HG03060 (cell line): ENCODE data around the gene ZBTB49.
"Not testable (repeated sequence)": the region's sequence is repeated elsewhere in the genome, so short reads cannot be mapped to it uniquely, and the experiment has no call there.

Experiments
- ATAC-seq: cut with Tn5 transposase; IDR thresholded peaks from one replicate; pipeline ENCODE4 v1.9.1; 2021; ENCODE audit warnings: low read depth, moderate number of reproducible peaks; ENCODE audit not compliant: unreplicated experiment

The ZBTB49 gene, protein sequence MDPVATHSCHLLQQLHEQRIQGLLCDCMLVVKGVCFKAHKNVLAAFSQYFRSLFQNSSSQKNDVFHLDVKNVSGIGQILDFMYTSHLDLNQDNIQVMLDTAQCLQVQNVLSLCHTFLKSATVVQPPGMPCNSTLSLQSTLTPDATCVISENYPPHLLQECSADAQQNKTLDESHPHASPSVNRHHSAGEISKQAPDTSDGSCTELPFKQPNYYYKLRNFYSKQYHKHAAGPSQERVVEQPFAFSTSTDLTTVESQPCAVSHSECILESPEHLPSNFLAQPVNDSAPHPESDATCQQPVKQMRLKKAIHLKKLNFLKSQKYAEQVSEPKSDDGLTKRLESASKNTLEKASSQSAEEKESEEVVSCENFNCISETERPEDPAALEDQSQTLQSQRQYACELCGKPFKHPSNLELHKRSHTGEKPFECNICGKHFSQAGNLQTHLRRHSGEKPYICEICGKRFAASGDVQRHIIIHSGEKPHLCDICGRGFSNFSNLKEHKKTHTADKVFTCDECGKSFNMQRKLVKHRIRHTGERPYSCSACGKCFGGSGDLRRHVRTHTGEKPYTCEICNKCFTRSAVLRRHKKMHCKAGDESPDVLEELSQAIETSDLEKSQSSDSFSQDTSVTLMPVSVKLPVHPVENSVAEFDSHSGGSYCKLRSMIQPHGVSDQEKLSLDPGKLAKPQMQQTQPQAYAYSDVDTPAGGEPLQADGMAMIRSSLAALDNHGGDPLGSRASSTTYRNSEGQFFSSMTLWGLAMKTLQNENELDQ

DNA sequence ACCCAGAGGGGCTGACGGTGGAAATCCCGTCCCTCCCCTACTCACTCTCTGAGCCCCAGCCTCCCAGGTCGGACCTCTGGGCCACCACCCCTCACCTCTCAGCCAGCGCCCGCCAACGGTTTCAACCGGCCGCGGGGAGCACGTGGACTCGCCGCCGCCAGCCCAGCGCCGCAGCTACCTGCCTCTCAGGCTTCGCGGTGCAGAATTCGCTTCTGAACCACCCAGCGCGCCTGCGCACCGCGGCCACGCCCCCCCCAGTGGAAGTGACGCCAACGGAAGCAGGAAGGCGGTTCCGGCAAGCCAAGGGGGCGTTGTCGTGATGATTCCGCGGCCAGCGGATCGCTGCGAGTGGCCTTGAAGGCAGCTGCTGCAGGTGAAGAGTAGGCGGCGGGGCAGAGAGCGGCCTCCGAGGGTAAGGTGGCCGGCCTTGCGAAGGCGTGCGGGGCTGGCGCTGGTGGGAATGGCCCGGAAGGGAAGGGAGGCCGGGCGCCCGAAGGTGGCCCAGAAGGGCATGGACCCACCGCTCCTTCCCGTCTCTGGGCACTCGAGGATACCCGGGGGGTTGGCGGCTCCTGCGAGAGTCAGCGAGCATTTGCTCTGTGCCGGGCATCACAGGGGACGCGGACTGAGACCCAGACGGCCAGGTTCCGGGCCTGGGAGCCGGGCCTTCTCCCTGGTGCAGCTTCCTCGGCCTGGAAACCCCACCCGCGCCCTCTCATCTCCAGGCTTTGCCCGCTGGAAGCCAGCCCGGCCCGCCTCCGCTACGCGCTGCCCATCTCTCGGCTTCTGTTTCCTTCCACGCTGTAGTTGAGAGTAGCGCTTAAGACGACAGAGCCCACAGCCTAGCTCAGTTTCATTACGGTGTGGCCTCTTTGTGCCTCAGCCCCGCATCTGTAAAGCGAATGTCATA is at the start of gene ZBTB49, which contains the start of gene LYAR:
Gene ZBTB49, plus strand, starts transcription at position 311 of the 910 bp plus-strand sequence. CDS start 9,695 bp downstream, outside the sequence.
Gene LYAR, minus strand, starts transcription at position 214 of the 910 bp plus-strand sequence. CDS start 6,412 bp downstream, outside the sequence.
- no peak for ATAC-seq

DNA sequence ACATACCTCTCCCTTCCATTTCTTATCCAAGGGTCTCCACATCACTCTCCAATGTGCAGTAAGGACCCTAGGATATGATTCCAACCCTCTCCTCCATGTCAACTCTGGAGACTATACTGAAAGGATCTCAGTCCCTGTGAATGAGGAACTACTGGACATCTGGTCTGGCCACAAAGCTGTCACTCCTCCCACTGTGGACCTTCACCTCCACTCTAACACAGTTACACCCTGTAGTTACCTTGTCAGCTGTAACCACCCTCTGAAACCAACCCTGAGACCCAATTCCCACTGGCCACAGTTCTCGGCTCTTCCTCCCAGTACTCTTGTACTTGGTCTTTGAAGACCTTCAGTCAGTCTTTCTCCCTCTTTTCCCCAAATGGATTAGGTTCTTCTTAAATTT is 44.9 kb upstream of the ZBTB49 start:
- no peak for ATAC-seq

DNA sequence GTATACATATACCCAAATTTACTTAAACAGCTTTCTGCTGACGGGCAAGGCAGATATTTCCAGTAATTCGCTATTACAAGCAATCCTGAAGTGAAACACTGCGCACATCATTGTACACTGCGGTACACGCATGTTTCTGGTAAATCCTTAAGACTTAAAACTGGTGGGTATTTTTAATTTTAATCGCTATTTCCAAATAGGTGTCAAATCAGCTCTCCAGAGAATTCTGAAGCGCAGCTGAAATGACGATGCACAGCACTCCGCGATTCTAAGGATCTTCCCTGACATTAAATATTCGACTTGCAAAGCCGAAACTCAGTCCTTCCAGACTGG is 42.4 kb upstream of the ZBTB49 start:
- peak; percentile 28 for ATAC-seq

DNA sequence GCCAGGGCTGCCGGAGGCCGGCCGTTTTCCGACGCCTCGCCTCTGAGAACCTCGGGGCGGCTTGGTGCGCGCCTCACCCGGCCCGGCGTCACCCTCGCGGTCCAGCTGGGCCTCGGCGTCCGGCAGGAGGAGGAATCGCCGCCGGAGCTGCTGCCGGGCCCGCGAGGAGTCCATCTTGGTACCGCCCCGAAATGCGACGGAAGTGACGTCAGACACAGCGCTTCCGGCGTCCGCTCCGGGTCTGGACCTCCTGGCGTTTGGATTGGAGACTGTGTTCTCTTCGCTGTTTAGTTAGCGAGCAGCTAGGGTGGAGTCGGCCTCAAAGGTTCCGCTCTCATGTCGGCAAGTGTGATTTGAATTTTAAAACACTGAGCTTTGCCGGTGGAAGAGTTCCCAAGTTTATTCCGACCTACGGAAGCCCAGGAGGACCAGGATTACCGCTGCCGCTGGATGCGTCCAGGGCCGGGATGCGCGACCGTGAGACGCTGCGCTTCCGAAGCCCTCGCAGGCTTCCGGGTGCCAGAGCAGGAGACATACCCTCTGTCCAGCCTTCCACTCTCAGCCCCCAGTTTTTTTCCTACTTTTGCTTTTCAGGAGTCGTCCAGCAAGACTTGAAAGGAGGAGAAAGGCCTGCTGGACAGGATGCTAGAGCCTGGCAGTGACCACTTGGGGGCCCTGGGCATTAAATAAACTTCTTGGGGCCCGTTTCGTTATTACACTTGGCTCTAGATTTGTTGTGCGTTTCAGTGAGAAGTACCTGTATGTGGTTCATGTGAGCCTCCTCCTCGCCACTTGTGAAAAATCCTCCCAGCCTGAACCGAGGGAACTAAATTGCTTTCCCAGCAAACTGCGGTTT is 41.8 kb upstream of the ZBTB49 start, which contains the start of gene TMEM128:
Gene TMEM128, minus strand, starts transcription at position 195 of the 856 bp plus-strand sequence. Its CDS starts 21 bp downstream, at position 174.
- ATAC-seq, result peak; percentile 89

DNA sequence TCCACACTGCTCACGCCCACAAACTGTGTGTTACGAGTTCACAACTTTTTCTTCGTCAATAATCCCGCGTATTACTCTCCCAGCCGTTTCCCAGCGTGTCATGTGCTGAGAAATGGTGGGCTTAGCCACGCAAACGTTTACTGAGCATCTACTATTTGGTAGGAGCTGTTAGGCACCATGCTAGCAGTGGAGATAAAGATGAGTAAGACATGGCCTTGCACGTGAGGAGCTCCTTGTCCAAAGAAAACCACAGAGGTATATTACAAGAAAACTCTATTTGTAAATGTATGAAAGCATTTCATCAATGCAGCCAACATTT is 41.2 kb upstream of the ZBTB49 start:
- ATAC-seq, result no peak

DNA sequence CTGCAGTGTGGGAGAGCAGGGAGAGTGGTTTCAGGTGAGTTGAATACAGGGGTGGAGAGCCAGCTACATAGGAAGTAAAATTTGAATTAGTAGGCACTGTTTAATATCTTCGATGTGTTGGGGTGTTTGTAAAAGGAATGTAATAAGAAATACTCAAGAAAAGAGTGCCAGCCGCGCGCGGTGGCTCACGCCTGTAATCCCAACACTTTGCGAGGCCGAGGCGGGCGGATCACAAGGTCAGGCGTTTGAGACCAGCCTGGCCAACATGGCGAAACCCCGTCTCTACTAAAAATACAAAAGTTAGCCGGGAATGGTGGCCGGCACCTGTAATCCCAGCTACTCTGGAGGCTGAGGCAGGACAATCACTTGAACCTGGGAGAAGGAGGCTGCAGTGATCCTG is 40.7 kb upstream of the ZBTB49 start:
- not testable (repeated sequence) for ATAC-seq

DNA sequence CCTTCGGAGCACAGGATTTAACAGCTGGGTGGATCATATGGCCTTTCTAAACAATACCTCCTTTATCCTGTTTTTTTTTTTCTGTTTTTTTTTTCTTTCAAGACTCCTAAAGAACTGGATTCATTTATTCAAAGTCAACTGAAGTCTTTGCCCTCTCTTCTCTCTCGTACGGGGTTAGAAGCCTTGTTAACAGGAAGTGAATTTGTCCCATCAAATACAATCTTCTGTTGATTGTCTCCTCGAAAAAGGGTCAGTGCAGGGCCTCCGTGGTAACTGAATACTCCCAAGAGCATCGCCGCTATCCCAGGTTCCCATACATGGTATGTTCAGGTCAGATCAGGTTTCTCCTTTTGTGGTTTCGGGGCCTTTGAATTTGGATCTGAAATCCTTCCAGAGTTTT is 40.2 kb upstream of the ZBTB49 start:
- ATAC-seq, result no peak

DNA sequence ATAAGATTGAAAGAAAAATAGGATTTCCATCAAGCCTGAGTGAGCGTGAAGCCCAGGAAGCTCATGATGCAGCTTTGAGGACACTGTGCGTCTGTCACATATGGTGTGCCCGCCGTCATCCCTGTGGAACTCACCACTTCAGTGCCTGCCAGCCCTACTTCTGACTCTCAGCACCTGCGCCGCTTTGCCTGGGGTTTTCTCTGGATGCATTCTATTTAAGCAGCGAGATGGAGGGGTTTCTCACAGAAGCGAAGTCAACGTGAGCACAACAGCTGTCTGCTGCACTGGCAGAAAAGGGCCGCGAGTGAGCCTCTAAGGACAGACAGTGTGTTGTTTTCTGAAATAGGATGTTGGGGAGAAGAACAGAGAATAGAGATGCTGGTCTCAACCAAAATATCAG is 35.9 kb upstream of the ZBTB49 start:
- ATAC-seq, result no peak

DNA sequence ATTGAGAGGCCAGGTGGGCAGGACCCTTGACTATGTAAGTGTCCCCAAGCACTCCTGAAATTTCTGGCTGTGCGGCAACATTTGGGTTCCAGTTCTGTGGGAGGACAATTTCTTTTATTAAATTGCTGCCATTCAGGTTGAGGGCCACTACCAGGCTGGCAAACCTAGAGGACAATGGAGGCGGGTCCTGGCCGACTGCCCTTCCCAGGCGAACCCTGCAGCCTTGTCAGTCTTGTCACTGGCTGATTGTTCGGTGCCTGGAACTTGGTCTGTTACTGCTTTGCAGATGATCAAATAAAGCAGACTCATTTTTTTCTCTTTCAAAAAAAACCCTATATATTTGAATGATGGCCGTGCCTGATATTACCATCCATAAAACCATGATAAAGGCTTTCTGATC is 35.4 kb upstream of the ZBTB49 start:
- no peak for ATAC-seq

DNA sequence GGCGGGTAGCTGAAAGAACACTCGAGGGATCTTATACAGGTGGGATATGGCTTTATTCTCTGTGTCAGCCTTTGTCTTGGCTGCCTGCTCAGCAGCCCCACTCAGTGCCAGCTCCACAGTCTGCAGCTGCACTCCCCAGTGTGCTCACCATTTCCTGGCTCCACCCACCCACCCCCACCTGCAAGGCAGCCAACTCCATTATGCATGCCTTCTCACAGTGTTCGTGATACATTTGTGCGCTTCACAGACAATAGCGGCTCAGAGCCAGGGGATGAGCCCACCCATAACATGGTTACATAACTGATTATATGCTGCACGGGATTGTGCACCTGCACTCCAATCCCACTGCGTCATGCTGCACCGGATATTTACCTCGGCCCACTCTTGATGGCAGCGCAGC is 33.3 kb upstream of the ZBTB49 start:
- ATAC-seq, result no peak

DNA sequence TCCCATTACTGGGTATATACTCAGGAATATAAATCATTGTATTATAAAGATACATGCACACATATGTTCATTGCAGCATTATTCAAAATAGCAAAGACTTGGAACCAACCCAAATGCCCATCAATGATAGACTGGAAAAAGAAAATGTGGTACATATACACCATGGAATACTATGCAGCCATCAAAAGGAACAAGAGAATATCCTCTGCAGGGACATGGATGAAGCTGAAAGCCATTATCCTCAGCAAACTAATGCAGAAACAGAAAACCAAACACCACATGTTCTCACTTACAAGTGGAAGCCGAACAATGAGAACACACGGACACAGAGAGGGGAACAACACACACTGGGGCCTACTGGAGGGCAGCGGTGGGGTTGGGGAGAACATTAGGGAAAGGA is 32.3 kb upstream of the ZBTB49 start:
- not testable (repeated sequence) for ATAC-seq

DNA sequence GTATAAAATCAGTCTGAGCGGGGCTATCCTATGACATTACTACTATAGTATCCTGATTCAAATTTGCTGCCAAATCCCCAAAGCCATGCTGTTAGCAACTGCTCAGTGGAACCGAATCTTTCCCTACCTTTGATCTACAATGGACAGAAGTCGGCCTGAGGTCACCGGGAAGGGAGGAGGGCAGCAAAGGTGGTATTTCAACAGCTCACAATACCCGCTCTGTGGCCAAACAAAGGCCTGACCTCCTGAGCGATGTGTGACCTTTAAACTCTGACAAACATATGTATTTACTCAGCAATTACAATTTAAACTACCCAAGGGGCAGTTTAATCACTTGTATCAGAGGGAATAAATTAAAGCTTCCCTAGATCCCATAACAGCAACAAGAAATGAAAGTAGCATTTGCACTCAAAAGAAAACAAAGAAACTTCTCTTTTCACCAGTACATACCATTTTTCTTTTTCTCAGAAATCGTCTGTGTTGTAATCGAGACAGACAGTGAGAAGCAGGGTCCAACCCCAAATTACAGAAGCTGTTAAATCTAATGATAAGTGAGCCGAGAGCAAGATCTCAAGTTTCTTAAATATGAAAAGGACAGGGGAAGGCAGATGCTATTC is 30.5 kb upstream of the ZBTB49 start:
- ATAC-seq, result no peak

DNA sequence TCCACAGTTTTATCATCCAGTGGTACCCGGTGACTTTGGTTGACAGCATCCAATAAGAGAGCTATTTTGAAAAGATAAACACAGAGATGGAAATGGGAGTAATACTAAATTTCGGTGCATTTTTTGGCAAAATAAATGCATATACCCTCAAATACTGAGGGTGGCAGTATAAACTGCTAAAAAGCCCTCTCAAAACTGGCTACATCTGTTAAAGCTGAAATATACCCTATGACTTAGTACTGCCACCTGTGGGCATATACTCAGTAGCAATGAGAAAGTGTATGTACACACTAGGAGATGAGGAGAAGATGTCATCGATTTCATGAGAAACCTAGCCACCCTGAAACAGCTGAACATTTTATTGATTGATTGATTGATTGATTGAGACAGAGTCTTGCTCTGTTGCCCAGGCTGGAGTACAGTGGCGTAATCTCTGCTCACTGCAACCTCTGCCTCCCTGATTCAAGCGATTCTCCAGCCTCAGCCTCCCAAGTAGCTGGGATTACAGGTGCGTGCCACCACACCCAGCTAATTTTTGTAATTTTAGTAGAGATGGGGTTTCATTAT is 29.8 kb upstream of the ZBTB49 start:
- ATAC-seq, result peak; percentile 90

DNA sequence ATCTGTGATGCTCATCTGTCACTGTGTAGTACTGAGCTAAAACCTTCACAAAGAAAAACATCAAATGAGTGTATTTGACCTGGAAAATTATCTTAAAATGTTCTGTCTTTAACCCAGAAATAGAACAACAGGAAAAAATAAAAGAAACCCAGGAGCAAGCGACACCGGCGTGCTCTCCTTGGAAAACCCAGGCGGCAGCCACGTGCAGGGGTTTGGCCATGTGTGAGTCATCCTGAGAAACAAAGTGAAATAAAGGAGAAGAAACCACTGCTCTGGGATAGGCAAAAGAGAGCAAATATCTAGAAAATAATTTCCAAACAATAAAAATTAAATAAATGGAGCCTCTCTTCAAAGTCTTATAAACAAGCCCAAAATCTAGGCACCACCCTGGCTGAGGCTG is 22.1 kb upstream of the ZBTB49 start:
- no peak for ATAC-seq

DNA sequence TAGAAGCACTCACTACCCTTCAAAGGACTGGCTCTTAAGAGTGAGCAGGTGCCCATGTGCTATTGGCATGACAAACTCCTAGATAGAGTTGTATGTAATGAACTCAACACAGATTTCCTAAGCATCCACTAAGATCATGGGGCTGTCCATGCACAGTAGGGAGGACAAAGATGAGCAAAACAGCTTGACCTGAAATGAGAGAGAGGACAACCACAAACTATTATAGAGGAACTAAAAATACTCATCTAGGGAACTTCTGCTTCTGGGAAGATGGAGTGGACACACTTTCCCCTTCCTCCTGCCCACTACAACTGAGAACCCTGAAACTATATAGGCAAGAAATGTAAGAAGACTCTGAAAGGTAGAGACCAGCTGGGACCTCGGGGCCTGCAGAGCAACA is 21.3 kb upstream of the ZBTB49 start:
- ATAC-seq, result no peak

DNA sequence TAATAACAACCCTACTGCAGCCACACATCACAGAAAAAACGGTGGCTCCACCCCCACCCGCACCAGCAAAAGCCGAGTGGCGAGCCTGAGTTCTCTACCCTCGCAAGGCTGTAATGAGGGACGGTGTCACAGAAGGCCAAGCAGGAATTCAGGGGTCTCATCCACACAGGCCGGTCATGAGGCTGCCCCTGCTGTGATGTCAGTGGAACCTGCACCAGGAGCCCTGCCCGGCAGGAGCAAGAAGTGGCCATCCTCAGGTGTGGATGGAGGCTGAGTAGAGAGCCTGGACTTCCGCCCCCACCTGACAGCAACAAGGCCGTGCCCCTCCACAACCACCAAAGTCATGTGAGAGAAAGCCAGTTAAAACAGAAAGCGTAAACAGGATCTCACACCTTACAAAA is 20.7 kb upstream of the ZBTB49 start:
- no peak for ATAC-seq

DNA sequence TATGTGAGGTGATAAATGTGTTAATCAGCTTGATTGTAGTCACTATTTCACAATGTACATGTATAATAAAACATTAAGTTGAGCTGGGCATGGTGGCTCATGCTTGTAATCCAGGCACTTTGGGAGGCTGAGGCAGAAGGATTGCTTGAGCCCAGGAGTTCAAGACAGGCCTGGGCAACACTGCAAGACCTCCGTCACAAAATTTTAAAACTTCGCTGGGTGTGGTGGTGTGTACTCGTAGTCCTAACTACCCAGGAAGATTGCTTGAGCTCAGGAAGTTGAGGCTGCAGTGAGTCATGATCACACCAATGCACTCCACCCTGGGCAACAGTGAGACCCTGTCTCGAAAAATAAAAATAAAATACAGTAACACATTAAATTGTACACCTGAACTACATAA is 20.2 kb upstream of the ZBTB49 start:
- no peak for ATAC-seq

DNA sequence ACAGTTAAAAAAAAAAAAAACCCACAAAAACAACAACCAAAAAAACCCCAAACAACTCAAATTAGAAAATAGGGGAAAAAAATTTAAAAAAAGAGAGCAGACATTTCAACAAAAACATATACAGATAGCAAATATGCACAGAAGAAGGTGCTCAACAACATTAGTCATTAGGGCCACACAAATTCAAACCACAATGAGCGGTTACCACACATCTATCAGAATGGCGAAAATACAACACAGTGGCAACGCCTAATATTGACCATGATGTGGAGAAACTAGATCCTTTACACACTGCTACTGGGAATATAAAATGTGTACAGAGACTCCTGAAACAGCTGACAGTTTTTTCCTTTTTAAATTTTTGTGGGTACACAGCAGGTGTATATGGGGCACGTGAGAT is 19.5 kb upstream of the ZBTB49 start:
- no peak for ATAC-seq

DNA sequence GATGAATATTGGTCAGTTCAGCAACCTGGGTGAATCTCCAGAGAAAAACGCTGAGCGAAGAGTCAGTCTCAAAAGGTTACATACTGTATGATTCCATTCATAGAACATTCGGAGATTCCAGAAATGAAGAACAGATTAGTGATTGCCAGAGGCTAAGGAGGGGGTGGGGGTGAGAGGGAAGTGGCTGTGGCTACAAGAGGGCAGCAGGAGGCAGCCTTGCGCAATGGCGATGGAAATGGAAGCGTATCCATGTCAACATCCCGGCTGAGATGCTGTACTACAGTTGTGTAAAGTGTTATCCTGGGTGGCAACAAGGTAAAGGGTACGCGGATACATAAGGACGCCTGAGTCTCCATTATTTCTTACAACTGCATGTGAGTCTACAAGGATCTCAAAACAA is 18.1 kb upstream of the ZBTB49 start:
- ATAC-seq, result no peak
